ENCODE data around the gene CYP2D6.

Gene CYP2D6

GRCh38 chr22:42083119-42083518, 47.5 kb downstream of the CYP2D6 start:
- no peak for TF ChIP-seq CTCF (IDR thresholded peaks at IDR 0.05; ENCODE audit: control insufficient read depth, insufficient read depth, low read depth, low read length, missing control alignments)
- DNase-seq (ENCODE audit: low read depth): no peak
- H3K4me3 ChIP-seq (ENCODE audit: control insufficient read depth, low read depth, low read length): no peak overlapping the region

- no peak for DNase-seq (ENCODE audit: low read depth)
- H3K4me3 ChIP-seq (ENCODE audit: control insufficient read depth, low read depth, low read length): peak overlapping the region; percentile 79
- TF ChIP-seq CTCF (IDR thresholded peaks at IDR 0.05; ENCODE audit: control insufficient read depth, insufficient read depth, low read depth, low read length, missing control alignments): no peak
Observed at GRCh38 chr22:42080287-42080686, 50.3 kb downstream of the CYP2D6 start.

- DNase-seq (ENCODE audit: low read depth): peak; percentile 94
- TF ChIP-seq CTCF (IDR thresholded peaks at IDR 0.05; ENCODE audit: control insufficient read depth, insufficient read depth, low read depth, low read length, missing control alignments): no peak
- peak within 1 kb of the TSS; percentile 79 for H3K4me3 ChIP-seq (ENCODE audit: control insufficient read depth, low read depth, low read length)
Observed at GRCh38 chr22:42079319-42080251, 51.0 kb downstream of the CYP2D6 start, which contains the start of gene SMDT1. Gene SMDT1, plus strand, starts transcription at chr22:42079700. Its CDS starts 69 bp downstream, at chr22:42079769.

- no peak for DNase-seq (ENCODE audit: low read depth)
- no peak for TF ChIP-seq CTCF (IDR thresholded peaks at IDR 0.05; ENCODE audit: control insufficient read depth, insufficient read depth, low read depth, low read length, missing control alignments)
- H3K4me3 ChIP-seq (ENCODE audit: control insufficient read depth, low read depth, low read length): peak overlapping the region; percentile 29
Observed at GRCh38 chr22:42078469-42079318, 51.9 kb downstream of the CYP2D6 start.

GRCh38 chr22:42077486-42078125, 53.0 kb downstream of the CYP2D6 start:
- no peak overlapping the region for H3K4me3 ChIP-seq (ENCODE audit: control insufficient read depth, low read depth, low read length)
- TF ChIP-seq CTCF (IDR thresholded peaks at IDR 0.05; ENCODE audit: control insufficient read depth, insufficient read depth, low read depth, low read length, missing control alignments): no peak
- DNase-seq (ENCODE audit: low read depth): no peak

Data from AG09309 (cell line).